ENCODE results near the gene SLC41A1.
"Not testable (repeated sequence)": the region's sequence is repeated elsewhere in the genome, so short reads cannot be mapped to it uniquely, and the experiment has no call there.

Gene SLC41A1

GRCh38 chr1:205812878-205813754 lies at the start of gene SLC41A1:
TSS of gene SLC41A1 (minus strand) at chr1:205813198. CDS start at chr1:205810441, 2,757 bp downstream.
- DNase-seq (ENCODE audit: low spot score): peak; percentile 100

GRCh38 chr1:205861540-205861939 lies 48.5 kb upstream of the SLC41A1 start:
- no peak for DNase-seq (ENCODE audit: low spot score)

- no peak for DNase-seq (ENCODE audit: low spot score)
Observed at GRCh38 chr1:205858141-205858961, 45.4 kb upstream of the SLC41A1 start.

- not testable (repeated sequence) for DNase-seq (ENCODE audit: low spot score)
Observed at GRCh38 chr1:205857501-205857900, 44.5 kb upstream of the SLC41A1 start.

- DNase-seq (ENCODE audit: low spot score): no peak
Observed at GRCh38 chr1:205856433-205856832, 43.4 kb upstream of the SLC41A1 start.

- no peak for DNase-seq (ENCODE audit: low spot score)
Observed at GRCh38 chr1:205852969-205853368, 40.0 kb upstream of the SLC41A1 start.

GRCh38 chr1:205851993-205852392 lies 39.0 kb upstream of the SLC41A1 start:
- DNase-seq (ENCODE audit: low spot score): no peak

GRCh38 chr1:205849619-205850355 lies 36.8 kb upstream of the SLC41A1 start, which contains the start of gene PM20D1:
TSS of gene PM20D1 (minus strand) at chr1:205850132. CDS start at chr1:205850072, 60 bp downstream.
- peak; percentile 87 for DNase-seq (ENCODE audit: low spot score)

GRCh38 chr1:205843036-205843859 lies 30.2 kb upstream of the SLC41A1 start:
- no peak for DNase-seq (ENCODE audit: low spot score)

- no peak for DNase-seq (ENCODE audit: low spot score)
Observed at GRCh38 chr1:205842229-205842628, 29.2 kb upstream of the SLC41A1 start.

- peak; percentile 3 for DNase-seq (ENCODE audit: low spot score)
Observed at GRCh38 chr1:205840146-205840923, 27.3 kb upstream of the SLC41A1 start.

- no peak for DNase-seq (ENCODE audit: low spot score)
Observed at GRCh38 chr1:205837382-205837970, 24.5 kb upstream of the SLC41A1 start.

GRCh38 chr1:205834751-205835150 lies 21.8 kb upstream of the SLC41A1 start:
- no peak for DNase-seq (ENCODE audit: low spot score)

GRCh38 chr1:205832326-205832751 lies 19.3 kb upstream of the SLC41A1 start:
- no peak for DNase-seq (ENCODE audit: low spot score)

- no peak for DNase-seq (ENCODE audit: low spot score)
Observed at GRCh38 chr1:205827623-205828022, 14.6 kb upstream of the SLC41A1 start.

- no peak for DNase-seq (ENCODE audit: low spot score)
Observed at GRCh38 chr1:205826995-205827394, 14.0 kb upstream of the SLC41A1 start.

GRCh38 chr1:205826016-205826806 lies 13.2 kb upstream of the SLC41A1 start:
- DNase-seq (ENCODE audit: low spot score): no peak

- DNase-seq (ENCODE audit: low spot score): no peak
Observed at GRCh38 chr1:205824180-205824579, 11.2 kb upstream of the SLC41A1 start.

- DNase-seq (ENCODE audit: low spot score): not testable (repeated sequence)
Observed at GRCh38 chr1:205823260-205823659, 10.3 kb upstream of the SLC41A1 start.
